A549 (cell line): Measurements from ENCODE around the gene THBD. TPM values are rescaled to one million over a fixed set of nuclear protein-coding genes. Genes with fewer than 3 reads are reported as not detected.

Source experiments
- ATAC-seq, 2 experiments: fragments of 200-7000 bp in 1 of 2; fragments of >200 bp in 1 of 2; cut with Nextera tagmentation in 1 of 2; cut with Tn5 transposase in 1 of 2; 3 replicates each; pipeline versions ENCODE4 v1.8.0 to v1.9.1; 2018 to 2020; ENCODE audit warnings: mild to moderate bottlenecking in 1 of 2, moderate library complexity in 1 of 2
- CTCF ChIA-PET: fragments of 300-600 bp; sonication (Branson Sonifier 250); formaldehyde crosslinking; extraction: SDS; loops from one replicate; lab custom pipeline; 2021; ENCODE audit warnings: antibody characterized with exemption, inconsistent platforms; lab: Yijun Ruan, JAX
- POLR2A ChIA-PET: fragments of 350-600 bp; formaldehyde crosslinking; extraction: SDS; loops from one replicate; lab custom pipeline; 2021; ENCODE audit warnings: antibody characterized with exemption, inconsistent platforms; lab: Yijun Ruan, JAX
- DNase-seq, 2 experiments: peaks; one replicate each; pipeline versions ENCODE4 v3.0.0 to v3.0.0-alpha.2; 2011 to 2016; ENCODE audit warnings: low read depth in 1 of 2, low spot score in 1 of 2
- FAIRE-seq: peaks from 2 replicates; lab custom pipeline; 2011; peaks lifted over from hg19 to GRCh38; lab: Jason Lieb, UNC
- H3K27ac ChIP-seq, 2 experiments: fragments of >200 bp; sonication (Bioruptor Twin); formaldehyde crosslinking; 3 replicates each; pipeline ENCODE4 v1.5.1; 2016 to 2017
- H3K4me1 ChIP-seq: fragments of >200 bp; sonication (Bioruptor Twin); formaldehyde crosslinking; 3 replicates; pipeline ENCODE4 v1.6.1; 2016
- H3K4me2 ChIP-seq: fragments of >200 bp; sonication (Bioruptor Twin); formaldehyde crosslinking; 3 replicates; pipeline ENCODE4 v1.6.1; 2016
- H3K4me3 ChIP-seq: fragments of >200 bp; sonication (Bioruptor Twin); formaldehyde crosslinking; 3 replicates; pipeline ENCODE4 v1.5.1; 2016
- H3K9me3 ChIP-seq: fragments of >200 bp; sonication (Bioruptor Twin); formaldehyde crosslinking; 3 replicates; pipeline ENCODE4 v1.6.1; 2016
- CBX8 ChIP-seq: fragments of 200-600 bp; sonication (generic); IDR thresholded peaks from 2 replicates; pipeline ENCODE4 v1.6.1; 2016
- CEBPB ChIP-seq, 2 experiments: fragments of >200 bp in 1 of 2; sonication (Bioruptor Twin) in 1 of 2; formaldehyde crosslinking in 1 of 2; IDR thresholded peaks; 2 replicates each; pipeline ENCODE4 v1.6.1; 2012 to 2016
- EHF ChIP-seq: fragments of 250-450 bp; sonication (Bioruptor Pico); IDR thresholded peaks from 2 replicates; pipeline ENCODE4 v1.5.0; 2020; ENCODE audit warnings: mild to moderate bottlenecking
- EHMT2 ChIP-seq: fragments of 200-600 bp; sonication (generic); IDR thresholded peaks from 2 replicates; pipeline ENCODE4 v1.6.1; 2016; ENCODE audit warnings: antibody characterized with exemption, low read depth, mild to moderate bottlenecking, moderate library complexity
- EP300 ChIP-seq, 2 experiments: fragments of >200 bp; sonication (Bioruptor Twin); formaldehyde crosslinking; IDR thresholded peaks; 2 replicates in 1 of 2; 3 replicates in 1 of 2; pipeline ENCODE4 v1.6.1; 2016 to 2017
- FOSB ChIP-seq: fragments of 250-450 bp; sonication (Bioruptor Pico); IDR thresholded peaks from 2 replicates; pipeline ENCODE4 v1.5.0; 2020; ENCODE audit warnings: mild to moderate bottlenecking, moderate library complexity
- FOSL2 ChIP-seq, 2 experiments: fragments of 450-650 bp in 1 of 2; fragments of >200 bp in 1 of 2; sonication (Bioruptor Twin) in 1 of 2; formaldehyde crosslinking; IDR thresholded peaks; 2 replicates each; pipeline versions ENCODE4 v1.5.0 to v1.6.1; 2016 to 2020; ENCODE audit warnings: mild to moderate bottlenecking in 1 of 2, moderate library complexity in 1 of 2
- HDAC2 ChIP-seq: fragments of 200-600 bp; sonication (generic); IDR thresholded peaks from 2 replicates; pipeline ENCODE4 v1.6.1; 2016
- HOXA7 ChIP-seq: fragments of 250-450 bp; sonication (Bioruptor Pico); IDR thresholded peaks from 2 replicates; pipeline ENCODE4 v1.5.0; 2020; ENCODE audit warnings: mild to moderate bottlenecking, moderate library complexity
- JUN ChIP-seq, 2 experiments: fragments of >200 bp; sonication (Bioruptor Twin); formaldehyde crosslinking; IDR thresholded peaks; 2 replicates in 1 of 2; 3 replicates in 1 of 2; pipeline ENCODE4 v1.6.1; 2016 to 2017
- JUNB ChIP-seq: fragments of >200 bp; sonication (Bioruptor Twin); formaldehyde crosslinking; IDR thresholded peaks from 2 replicates; pipeline ENCODE4 v1.6.1; 2016
- KDM5A ChIP-seq: fragments of 200-600 bp; sonication (generic); IDR thresholded peaks from 2 replicates; pipeline ENCODE4 v1.6.1; 2016; ENCODE audit warnings: antibody characterized with exemption, mild to moderate bottlenecking
- MAFK ChIP-seq: fragments of 450-650 bp; IDR thresholded peaks from 2 replicates; pipeline ENCODE4 v1.6.1; 2014; ENCODE audit not compliant: partially characterized antibody
- MAZ ChIP-seq: fragments of 150-350 bp; IDR thresholded peaks from 2 replicates; pipeline ENCODE4 v1.6.1; 2014; ENCODE audit warnings: antibody characterized with exemption, low read depth, low read length, borderline replicate concordance
- NPAS2 ChIP-seq: fragments of 250-450 bp; sonication (Bioruptor Pico); IDR thresholded peaks from 2 replicates; pipeline ENCODE4 v1.8.0; 2022; ENCODE audit warnings: mild to moderate bottlenecking, moderate library complexity, borderline replicate concordance
- NR3C1 ChIP-seq: fragments of >200 bp; sonication (Bioruptor Twin); formaldehyde crosslinking; IDR thresholded peaks from 3 replicates; pipeline ENCODE4 v1.6.1; 2017
- RAD21 ChIP-seq, 2 experiments: fragments of >200 bp in 1 of 2; sonication (Bioruptor Twin) in 1 of 2; formaldehyde crosslinking in 1 of 2; IDR thresholded peaks in 1 of 2; conservative IDR thresholded peaks in 1 of 2; 2 replicates in 1 of 2; 3 replicates in 1 of 2; pipeline ENCODE4 v1.6.1; 2012 to 2018; ENCODE audit warnings: inconsistent platforms in 1 of 2
- SMC3 ChIP-seq: fragments of >200 bp; sonication (Bioruptor Twin); formaldehyde crosslinking; IDR thresholded peaks from 3 replicates; pipeline ENCODE4 v1.6.1; 2018; ENCODE audit warnings: inconsistent platforms
- ZC3H11A ChIP-seq: fragments of 450-650 bp; IDR thresholded peaks from 2 replicates; pipeline ENCODE4 v1.6.1; 2014; ENCODE audit warnings: antibody characterized with exemption, mild to moderate bottlenecking
- ZFP36 ChIP-seq: fragments of 450-650 bp; IDR thresholded peaks from 2 replicates; pipeline ENCODE4 v1.6.1; 2014; ENCODE audit warnings: borderline replicate concordance; ENCODE audit not compliant: partially characterized antibody
- ZSCAN20 ChIP-seq: fragments of 250-450 bp; sonication (Bioruptor Pico); IDR thresholded peaks from 2 replicates; pipeline ENCODE4 v1.8.0; 2022; ENCODE audit warnings: mild to moderate bottlenecking, moderate library complexity
- WGBS: methylation state at CpG from one replicate; pipeline ENCODE4 v1.1.6; 2017; ENCODE audit errors: missing lambda C conversion rate; 5-methylcytosine and 5-hydroxymethylcytosine counted together
- polyA plus RNA-seq, 4 experiments: library from polyadenylated mRNA; depleted of rRNA in 3 of 4; stranded (reverse); fragments of >200 nt; fragmentation: RNase III in 1 of 4; extraction: RNeasy Plus Mini Kit Qiagen cat#74134 plus additional on column Dnase treatment in 1 of 4; gene quantifications; 2 replicates in 3 of 4; 3 replicates in 1 of 4; pipeline ENCODE4 v1.2.3, GENCODE V29; 2011 to 2017
- TF ChIP-seq, protein P1 (sequence below): IDR thresholded peaks from 2 replicates; pipeline ENCODE4 v1.6.1; 2012; ENCODE audit warnings: low read depth, borderline replicate concordance
- TF ChIP-seq, protein P2 (sequence below): fragments of 450-650 bp; IDR thresholded peaks from 2 replicates; pipeline ENCODE4 v1.6.1; 2014; ENCODE audit warnings: antibody characterized with exemption
- TF ChIP-seq, protein P3 (sequence below): fragments of >200 bp; sonication (Bioruptor Twin); formaldehyde crosslinking; IDR thresholded peaks from 2 replicates; pipeline ENCODE4 v1.6.1; 2016

Gene THBD
- polyA plus RNA-seq, 2 of the 4 experiments (the other 2 are of a cell fraction), result 25.8 to 29.6 TPM

DNA sequence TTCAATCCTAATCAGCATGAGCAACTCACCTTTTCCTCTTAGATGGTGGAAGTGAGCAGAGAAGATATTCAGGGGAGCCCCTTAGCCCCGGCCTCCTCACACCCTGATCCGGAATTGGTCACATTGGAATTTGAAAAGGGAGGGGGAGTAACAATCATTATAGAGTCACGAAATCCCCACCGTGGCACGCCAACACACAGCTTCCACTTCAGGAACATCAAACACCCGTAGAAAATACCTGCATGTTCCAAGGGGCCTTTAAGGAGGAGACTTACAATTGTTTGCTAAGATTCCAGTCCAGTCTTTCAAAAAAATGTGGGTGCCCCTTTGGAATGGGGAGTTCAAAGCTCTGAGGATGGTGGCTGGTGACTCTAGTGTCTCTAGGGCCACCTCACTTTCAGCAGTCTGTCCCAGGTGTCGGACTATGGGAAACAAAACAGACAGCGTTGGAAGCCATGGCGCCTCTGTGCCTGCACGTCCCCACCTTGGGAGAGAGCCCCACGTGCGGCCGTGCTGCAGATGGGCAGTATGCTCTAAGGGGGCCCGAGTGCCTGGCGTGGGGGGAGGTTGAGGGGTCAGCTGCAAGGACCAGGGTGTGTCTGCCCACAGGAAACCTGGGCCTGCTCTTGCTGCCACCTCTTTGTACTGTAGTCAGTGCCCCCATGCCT, 34.2 kb upstream of the THBD start (continued):
- TF ChIP-seq NPAS2 (CRISPR knock-in tag), result no peak
- TF ChIP-seq EP300 (IDR thresholded peaks at IDR 0.05), result no peak

DNA sequence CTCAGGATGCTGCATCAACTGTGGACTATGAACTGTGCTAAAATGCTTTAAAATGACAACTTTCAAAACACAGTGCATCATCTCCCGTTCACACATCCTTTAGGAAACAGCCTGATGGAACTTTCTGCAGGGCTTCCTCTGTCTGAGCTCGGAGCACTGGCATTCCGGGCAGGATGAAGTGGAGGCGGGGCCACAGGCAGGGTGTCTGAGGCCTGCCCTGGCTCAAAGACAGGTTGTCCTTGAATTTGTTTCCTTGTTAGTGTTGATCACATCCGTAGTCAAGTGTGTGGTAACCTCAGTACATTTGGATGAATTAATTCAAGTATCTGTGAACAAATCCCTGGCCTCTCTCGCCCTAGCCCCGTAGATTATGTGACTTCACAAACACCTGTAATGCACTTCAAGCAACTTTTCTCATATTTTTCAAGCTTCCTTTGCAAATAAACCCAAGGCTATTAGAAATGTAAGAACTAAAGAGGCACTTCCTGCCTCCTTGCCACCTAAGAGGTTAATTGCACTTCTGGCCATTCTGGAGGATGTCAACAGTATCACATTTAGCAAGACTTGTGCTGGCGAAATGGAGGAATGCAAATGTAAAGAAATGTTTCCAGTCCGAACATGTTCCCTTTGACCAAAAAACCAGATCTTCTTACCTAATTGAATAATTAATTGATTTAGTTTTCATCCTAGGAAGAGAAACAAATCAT, 33.5 kb upstream of the THBD start:
- WGBS, result 69% methylated on average over 9 of the region's 9 CpGs

DNA sequence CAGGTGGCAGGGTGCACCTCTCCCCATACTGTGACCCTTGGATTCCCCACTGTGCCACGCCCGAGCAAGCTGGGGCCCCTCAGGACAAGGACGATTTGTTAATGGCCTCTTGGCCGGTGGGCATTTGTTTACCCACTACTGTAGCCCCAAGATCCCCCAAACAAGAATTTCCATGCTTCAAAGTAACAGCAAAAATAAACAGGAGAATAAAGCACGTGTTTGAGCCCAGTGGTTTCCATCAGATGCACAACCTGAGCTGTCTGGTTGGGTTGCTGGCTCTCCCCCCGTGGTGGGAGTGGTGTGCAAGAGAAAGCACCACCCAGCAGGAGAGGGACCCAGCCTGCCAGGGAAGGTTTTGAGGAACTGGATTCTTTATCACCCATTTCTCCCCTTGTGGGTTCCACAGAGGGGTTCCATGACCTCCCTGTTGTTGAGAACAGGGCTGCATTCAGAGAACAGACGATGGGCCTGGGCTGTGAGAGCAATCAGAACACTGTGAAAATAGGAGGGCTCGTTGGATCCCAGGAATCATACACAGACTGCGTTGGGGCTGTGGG, 31.9 kb upstream of the THBD start:
- H3K4me3 ChIP-seq, result no peak overlapping the region
- ChIA-PET POLR2A (no interaction called here), CTCF (interaction anchor here (0.8 to 1.1 kb wide), 3 partner anchors 9 to 120 kb away, joined by 3 read pairs; no protein-coding TSS in a partner anchor)
- H3K9me3 ChIP-seq, result no peaks in the 10 kb centered on the region
- whole genome bisulfite sequencing, result 32% methylated on average over 9 of the region's 9 CpGs
- TF ChIP-seq NR3C1 (no peak), MAFK (no peak), HDAC2 (no peak), SMC3 (no peak), ZSCAN20 (no peak), ZC3H11A (no peak)
- TF ChIP-seq, protein P1, sequence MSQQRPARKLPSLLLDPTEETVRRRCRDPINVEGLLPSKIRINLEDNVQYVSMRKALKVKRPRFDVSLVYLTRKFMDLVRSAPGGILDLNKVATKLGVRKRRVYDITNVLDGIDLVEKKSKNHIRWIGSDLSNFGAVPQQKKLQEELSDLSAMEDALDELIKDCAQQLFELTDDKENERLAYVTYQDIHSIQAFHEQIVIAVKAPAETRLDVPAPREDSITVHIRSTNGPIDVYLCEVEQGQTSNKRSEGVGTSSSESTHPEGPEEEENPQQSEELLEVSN, result no peak
- TF ChIP-seq, protein P2, sequence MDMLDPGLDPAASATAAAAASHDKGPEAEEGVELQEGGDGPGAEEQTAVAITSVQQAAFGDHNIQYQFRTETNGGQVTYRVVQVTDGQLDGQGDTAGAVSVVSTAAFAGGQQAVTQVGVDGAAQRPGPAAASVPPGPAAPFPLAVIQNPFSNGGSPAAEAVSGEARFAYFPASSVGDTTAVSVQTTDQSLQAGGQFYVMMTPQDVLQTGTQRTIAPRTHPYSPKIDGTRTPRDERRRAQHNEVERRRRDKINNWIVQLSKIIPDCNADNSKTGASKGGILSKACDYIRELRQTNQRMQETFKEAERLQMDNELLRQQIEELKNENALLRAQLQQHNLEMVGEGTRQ, result no peak
- TF ChIP-seq, protein P3, sequence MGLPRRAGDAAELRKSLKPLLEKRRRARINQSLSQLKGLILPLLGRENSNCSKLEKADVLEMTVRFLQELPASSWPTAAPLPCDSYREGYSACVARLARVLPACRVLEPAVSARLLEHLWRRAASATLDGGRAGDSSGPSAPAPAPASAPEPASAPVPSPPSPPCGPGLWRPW, result no peak
- DNase-seq (no peak), FAIRE-seq (no peak), ATAC-seq (no peak)
- H3K27ac ChIP-seq, result no peak overlapping the region
- no peak overlapping the region for H3K4me2 ChIP-seq
- no peaks in the 10 kb centered on the region for H3K4me1 ChIP-seq

More for the DNA sequence above, 33.5 kb upstream of the THBD start:
- FAIRE-seq (no peak), ATAC-seq (no peak)
- H3K4me1 ChIP-seq, result no peaks in the 10 kb centered on the region
- POLR2A ChIA-PET, result no interaction called here
- no peak overlapping the region for H3K4me3 ChIP-seq
- no peak overlapping the region for H3K4me2 ChIP-seq
- TF ChIP-seq EP300 (IDR thresholded peaks at IDR 0.05), result no peak
- no peak for TF ChIP-seq NPAS2 (CRISPR knock-in tag)
- TF ChIP-seq ZFP36, result no peak
- no peak for TF ChIP-seq HOXA7
- TF ChIP-seq SMC3, result no peak
- TF ChIP-seq, all 56 proteins: peak for 0
- Histone ChIP-seq H3K27ac (no peak overlapping the region), H3K9me3 (no peaks in the 10 kb centered on the region)
- no peak for DNase-seq
- CTCF ChIA-PET, result interaction anchor here (0.6 to 1.2 kb wide), 3 partner anchors 49 to 474 kb away, joined by 3 to 5 read pairs (median 3); no protein-coding TSS in a partner anchor

DNA sequence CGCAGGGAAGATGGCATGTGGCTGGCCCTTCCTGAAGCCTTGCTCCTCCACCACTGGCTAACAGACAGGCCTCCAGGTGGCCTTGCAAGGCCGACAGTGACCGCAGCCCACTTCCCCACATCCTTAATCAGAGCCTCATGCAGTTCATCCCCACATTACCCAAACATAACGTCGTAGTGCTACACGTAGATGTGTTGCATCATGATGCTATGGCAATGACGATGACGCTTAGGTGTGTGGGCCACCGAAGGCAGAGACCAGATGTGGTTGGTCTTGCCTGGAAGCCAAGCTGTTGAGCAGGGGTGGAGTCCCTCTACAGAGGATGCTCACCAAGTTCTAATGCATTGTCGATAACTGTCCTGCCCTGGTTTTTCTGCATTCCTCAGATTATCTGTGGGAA, 31.0 kb upstream of the THBD start:
- no peak overlapping the region for H3K4me3 ChIP-seq
- CTCF ChIA-PET, result interaction anchor here (1.1 to 1.7 kb wide), 3 partner anchors 10 to 389 kb away, joined by 3 to 7 read pairs (median 3); no protein-coding TSS in a partner anchor
- FAIRE-seq (no peak), DNase-seq (no peak), ATAC-seq (no peak)
- TF ChIP-seq EHF (CRISPR knock-in tag), result no peak
- no peak overlapping the region for H3K4me2 ChIP-seq
- H3K9me3 ChIP-seq, result no peaks in the 10 kb centered on the region
- WGBS, result 76% methylated on average over 10 of the region's 10 CpGs
- H3K27ac ChIP-seq, result no peak overlapping the region
- POLR2A ChIA-PET, result no interaction called here
- no peaks in the 10 kb centered on the region for H3K4me1 ChIP-seq

DNA sequence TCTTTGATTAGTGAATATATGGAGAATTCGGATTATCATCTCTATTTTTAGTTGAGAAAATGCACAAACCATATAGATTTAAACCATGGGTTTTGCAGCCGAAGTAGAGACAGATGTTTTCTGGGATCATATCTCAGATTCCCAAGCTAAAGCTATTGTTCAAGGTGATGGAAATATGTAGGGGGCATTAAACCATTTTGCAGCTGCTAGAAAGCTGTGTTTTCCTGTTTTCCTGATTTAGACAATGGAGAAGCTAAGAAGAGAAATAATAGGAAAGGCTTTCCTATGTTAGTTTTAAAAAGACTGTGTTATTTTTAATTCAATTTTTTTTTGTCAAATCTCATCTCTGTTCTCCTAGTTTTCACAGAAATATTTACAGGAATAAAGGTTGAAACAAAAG, 30.5 kb upstream of the THBD start:
- FAIRE-seq (no peak), ATAC-seq (no peak), DNase-seq (no peak)
- ChIA-PET CTCF (interaction anchor here (1.1 to 1.8 kb wide), 4 partner anchors 11 to 388 kb away, joined by 3 to 7 read pairs (median 4); no protein-coding TSS in a partner anchor), POLR2A (no interaction called here)
- 42% methylated on average over 2 of the region's 2 CpGs for WGBS
- no peaks in the 10 kb centered on the region for H3K4me1 ChIP-seq
- no peaks in the 10 kb centered on the region for H3K9me3 ChIP-seq
- H3K27ac ChIP-seq, result no peak overlapping the region
- H3K4me2 ChIP-seq, result no peak overlapping the region
- no peak overlapping the region for H3K4me3 ChIP-seq
- TF ChIP-seq JUN (IDR thresholded peaks at IDR 0.05) (no peak), JUNB (no peak), RAD21 (conservative IDR thresholded peaks at IDR 0.05 in 1 of 2, IDR thresholded peaks at IDR 0.05 in 1 of 2) (no peak), FOSL2 (IDR thresholded peaks at IDR 0.05) (no peak), FOSL2 (CRISPR knock-in tag; IDR thresholded peaks at IDR 0.05) (no peak), EHF (CRISPR knock-in tag) (no peak), FOSB (CRISPR knock-in tag) (no peak), ZC3H11A (no peak), KDM5A (no peak), EHMT2 (no peak), CEBPB (IDR thresholded peaks at IDR 0.05) (no peak), MAZ (no peak), CBX8 (no peak)
- TF ChIP-seq, protein P1, result no peak
